Smooth muscle cell (in vitro differentiated cells): ENCODE measurements around the gene RPL28. TPM values are rescaled to one million over a fixed set of nuclear protein-coding genes. Genes with fewer than 3 reads are reported as not detected.

Experiments used
- DNase-seq: peaks from one replicate; lab custom pipeline; 2025; ENCODE audit not compliant: unreplicated experiment; lab: John Stamatoyannopoulos, UW
- H2AFZ ChIP-seq: fragments of 200-600 bp; sonication (generic); 2 replicates; pipeline ENCODE4 v1.6.0; 2016; ENCODE audit warnings: antibody characterized with exemption, low read depth, mild to moderate bottlenecking
- H3F3A ChIP-seq: fragments of 200-600 bp; sonication (generic); 2 replicates; pipeline ENCODE4 v1.6.0; 2017; ENCODE audit warnings: antibody characterized with exemption, low read depth
- H3K27ac ChIP-seq: fragments of 200-600 bp; sonication (generic); 2 replicates; pipeline ENCODE4 v1.5.1; 2016; ENCODE audit warnings: low read depth, mild to moderate bottlenecking
- H3K27me3 ChIP-seq: fragments of 200-600 bp; sonication (generic); 2 replicates; pipeline ENCODE4 v1.6.1; 2016; ENCODE audit warnings: low read depth, mild to moderate bottlenecking
- H3K36me3 ChIP-seq: fragments of 200-600 bp; sonication (generic); 2 replicates; pipeline ENCODE4 v1.5.1; 2016; ENCODE audit warnings: low read depth
- H3K4me1 ChIP-seq: fragments of 200-600 bp; sonication (generic); 2 replicates; pipeline ENCODE4 v1.5.1; 2016; ENCODE audit warnings: low read depth
- H3K4me2 ChIP-seq: fragments of 200-600 bp; sonication (generic); 2 replicates; pipeline ENCODE4 v1.6.0; 2016; ENCODE audit warnings: mild to moderate bottlenecking
- H3K4me3 ChIP-seq: fragments of 200-600 bp; sonication (generic); 2 replicates; pipeline ENCODE4 v1.5.1; 2016; ENCODE audit warnings: mild to moderate bottlenecking
- H3K79me2 ChIP-seq: fragments of 200-600 bp; sonication (generic); 2 replicates; pipeline ENCODE4 v1.6.0; 2016; ENCODE audit warnings: low read depth, mild to moderate bottlenecking
- H3K9ac ChIP-seq: fragments of 200-600 bp; sonication (generic); 2 replicates; pipeline ENCODE4 v1.6.0; 2016; ENCODE audit warnings: low read depth
- H3K9me3 ChIP-seq: fragments of 200-600 bp; sonication (generic); replicated peaks from 2 replicates; pipeline ENCODE4 v1.5.1; 2016; ENCODE audit warnings: low read depth
- H4K20me1 ChIP-seq: fragments of 200-600 bp; sonication (generic); 2 replicates; pipeline ENCODE4 v1.6.0; 2016; ENCODE audit warnings: low read depth
- WGBS: methylation state at CpG from one replicate; pipeline ENCODE4 v1.1.7; 2016; ENCODE audit warnings: low lambda C conversion rate; 5-methylcytosine and 5-hydroxymethylcytosine counted together
- polyA plus RNA-seq: library from polyadenylated mRNA; unstranded; fragments of >200 nt; fragmentation: Nextera tagmentation; extraction: Ambion mirVana; gene quantifications from 2 replicates; pipeline ENCODE4 v1.2.1, GENCODE V29; 2016
- total RNA-seq: library from RNA; depleted of rRNA; stranded (reverse); fragments of >200 nt; gene quantifications from 2 replicates; pipeline ENCODE4 v1.2.3, GENCODE V29; 2014
- TF ChIP-seq, protein P1 (sequence below): fragments of 200-600 bp; sonication (generic); IDR thresholded peaks from 2 replicates; pipeline ENCODE4 v1.5.1; 2017; ENCODE audit warnings: borderline replicate concordance, mild to moderate bottlenecking, antibody characterized with exemption; ENCODE audit not compliant: insufficient read depth, poor library complexity, severe bottlenecking

Gene RPL28
- total and polyA plus RNA-seq, 2 experiments from 2014 or later, result 515 to 1,108 TPM

GRCh38 chr19:55436847-55437246 is 51.1 kb downstream of the RPL28 start:
- WGBS, result 49% methylated on average over 8 of the region's 8 CpGs
- no peak overlapping the region for H3K4me3 ChIP-seq
- DNase-seq, result no peak
- H3K9ac ChIP-seq, result no peak overlapping the region
- no peaks in the 10 kb centered on the region for H3K4me1 ChIP-seq
- H3K36me3 ChIP-seq, result no peaks in the 10 kb centered on the region
- no peaks in the 10 kb centered on the region for H3F3A ChIP-seq
- H3K79me2 ChIP-seq, result no peaks in the 10 kb centered on the region
- no peaks in the 10 kb centered on the region for H4K20me1 ChIP-seq
- no peak overlapping the region for H2AFZ ChIP-seq
- no peak overlapping the region for H3K4me2 ChIP-seq
- H3K27me3 ChIP-seq, result peaks cover 39% of the 10 kb centered on the region
- no peak overlapping the region for H3K27ac ChIP-seq
- no peaks in the 10 kb centered on the region for H3K9me3 ChIP-seq
- TF ChIP-seq, protein P1, sequence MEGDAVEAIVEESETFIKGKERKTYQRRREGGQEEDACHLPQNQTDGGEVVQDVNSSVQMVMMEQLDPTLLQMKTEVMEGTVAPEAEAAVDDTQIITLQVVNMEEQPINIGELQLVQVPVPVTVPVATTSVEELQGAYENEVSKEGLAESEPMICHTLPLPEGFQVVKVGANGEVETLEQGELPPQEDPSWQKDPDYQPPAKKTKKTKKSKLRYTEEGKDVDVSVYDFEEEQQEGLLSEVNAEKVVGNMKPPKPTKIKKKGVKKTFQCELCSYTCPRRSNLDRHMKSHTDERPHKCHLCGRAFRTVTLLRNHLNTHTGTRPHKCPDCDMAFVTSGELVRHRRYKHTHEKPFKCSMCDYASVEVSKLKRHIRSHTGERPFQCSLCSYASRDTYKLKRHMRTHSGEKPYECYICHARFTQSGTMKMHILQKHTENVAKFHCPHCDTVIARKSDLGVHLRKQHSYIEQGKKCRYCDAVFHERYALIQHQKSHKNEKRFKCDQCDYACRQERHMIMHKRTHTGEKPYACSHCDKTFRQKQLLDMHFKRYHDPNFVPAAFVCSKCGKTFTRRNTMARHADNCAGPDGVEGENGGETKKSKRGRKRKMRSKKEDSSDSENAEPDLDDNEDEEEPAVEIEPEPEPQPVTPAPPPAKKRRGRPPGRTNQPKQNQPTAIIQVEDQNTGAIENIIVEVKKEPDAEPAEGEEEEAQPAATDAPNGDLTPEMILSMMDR, result no peak

DNA sequence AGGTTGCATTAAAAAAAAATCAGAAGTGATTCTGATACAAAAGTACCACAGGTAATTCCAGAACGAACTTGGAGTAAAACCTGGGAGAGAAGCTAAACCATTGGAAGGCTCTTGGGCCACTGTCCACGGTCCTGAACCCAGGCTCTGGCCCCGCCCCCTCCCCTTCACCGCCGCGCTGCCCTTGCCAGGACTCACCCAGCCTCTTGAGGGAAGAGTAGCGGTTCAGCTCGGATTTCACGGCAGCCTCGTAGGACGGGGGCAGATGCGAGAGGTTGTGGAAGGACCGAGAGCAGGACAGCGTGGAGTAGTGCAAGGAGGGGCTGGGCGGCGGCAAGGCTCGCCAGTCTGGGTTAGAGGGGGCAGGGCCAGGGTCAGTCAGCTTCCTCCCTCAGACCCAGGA is 51.7 kb downstream of the RPL28 start:
- peaks cover 45% of the 10 kb centered on the region for H3K27me3 ChIP-seq
- TF ChIP-seq, protein P1, result no peak
- H3K27ac ChIP-seq, result no peak overlapping the region
- 3% methylated on average over 17 of the region's 17 CpGs for WGBS
- no peak overlapping the region for H3K4me3 ChIP-seq
- no peak overlapping the region for H3K4me2 ChIP-seq
- no peaks in the 10 kb centered on the region for H3F3A ChIP-seq
- no peaks in the 10 kb centered on the region for H4K20me1 ChIP-seq
- H2AFZ ChIP-seq, result no peak overlapping the region
- no peaks in the 10 kb centered on the region for H3K4me1 ChIP-seq
- DNase-seq, result peak; percentile 26
- H3K9ac ChIP-seq, result no peak overlapping the region
- no peaks in the 10 kb centered on the region for H3K79me2 ChIP-seq
- no peaks in the 10 kb centered on the region for H3K36me3 ChIP-seq
- H3K9me3 ChIP-seq, result no peaks in the 10 kb centered on the region

DNA sequence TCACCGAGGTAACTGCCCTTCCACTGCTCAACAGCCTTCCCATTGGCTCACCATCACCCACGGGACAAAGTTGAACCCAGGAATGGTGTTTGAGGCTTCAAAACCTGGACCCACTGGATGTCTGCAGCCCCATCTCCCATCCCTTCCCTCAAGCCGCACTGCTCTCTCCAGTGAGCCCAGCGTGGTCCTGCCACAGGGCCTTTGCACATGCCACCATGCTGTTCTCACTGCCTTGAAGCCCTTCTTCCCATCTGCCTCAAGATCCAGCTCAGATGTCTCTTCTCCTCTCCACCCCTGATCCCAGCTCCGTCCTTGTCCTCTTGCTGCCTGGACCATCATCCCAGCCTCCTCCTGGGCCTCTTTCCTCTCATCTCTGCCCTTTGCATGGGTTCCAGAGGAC is 53.3 kb downstream of the RPL28 start:
- H3K9me3 ChIP-seq, result no peaks in the 10 kb centered on the region
- 62% methylated on average over 5 of the region's 5 CpGs for WGBS
- H3F3A ChIP-seq, result no peaks in the 10 kb centered on the region
- no peak overlapping the region for H3K4me2 ChIP-seq
- H3K36me3 ChIP-seq, result no peaks in the 10 kb centered on the region
- no peaks in the 10 kb centered on the region for H3K79me2 ChIP-seq
- no peak overlapping the region for H3K4me3 ChIP-seq
- peaks cover 60% of the 10 kb centered on the region for H3K27me3 ChIP-seq
- H4K20me1 ChIP-seq, result no peaks in the 10 kb centered on the region
- H3K4me1 ChIP-seq, result no peaks in the 10 kb centered on the region
- H2AFZ ChIP-seq, result no peak overlapping the region
- no peak overlapping the region for H3K9ac ChIP-seq
- no peak for DNase-seq
- no peak overlapping the region for H3K27ac ChIP-seq
- TF ChIP-seq, protein P1, result no peak

DNA sequence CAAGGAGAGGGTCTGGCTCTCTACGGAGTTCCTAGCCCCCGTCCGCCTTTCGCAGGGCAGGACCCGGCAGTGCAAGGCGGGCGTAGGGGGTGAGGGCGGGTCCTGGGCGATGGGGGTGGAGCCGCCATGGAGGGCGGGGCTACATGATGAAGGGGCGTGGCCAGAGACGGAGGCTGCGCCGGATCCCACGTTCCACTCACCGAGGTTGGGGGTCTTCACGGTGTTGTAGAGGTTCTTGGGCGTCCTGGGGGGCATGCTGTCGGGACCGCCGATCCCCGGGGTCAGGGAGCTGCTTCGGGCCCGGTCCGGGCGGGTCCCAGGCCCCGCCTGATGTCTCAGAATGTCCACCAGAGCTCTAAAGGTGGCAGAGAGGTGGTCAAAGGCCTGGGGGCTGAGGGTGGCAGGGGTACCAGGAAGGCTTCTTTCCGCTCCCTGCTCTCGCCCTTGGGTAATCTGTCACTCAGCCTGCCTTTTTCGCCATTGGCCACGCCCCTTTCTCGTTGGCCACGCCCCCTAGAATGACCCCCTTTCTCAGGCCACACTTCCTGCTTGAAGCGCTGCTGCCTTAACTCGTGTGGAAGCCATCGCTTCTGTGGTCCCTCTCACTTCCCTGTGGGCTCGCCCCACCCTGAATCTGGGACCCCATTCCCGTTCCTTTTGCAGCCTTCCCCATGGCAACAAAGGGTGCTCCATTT is 54.8 kb downstream of the RPL28 start:
- DNase-seq, result no peak
- Histone ChIP-seq H2AFZ (no peak overlapping the region), H3K27me3 (peaks cover 74% of the 10 kb centered on the region), H3K27ac (no peak overlapping the region), H3K4me3 (no peak overlapping the region), H3K4me2 (no peak overlapping the region), H3K36me3 (no peaks in the 10 kb centered on the region), H4K20me1 (no peaks in the 10 kb centered on the region), H3F3A (no peaks in the 10 kb centered on the region), H3K9ac (no peak overlapping the region), H3K9me3 (no peaks in the 10 kb centered on the region), H3K4me1 (no peaks in the 10 kb centered on the region), H3K79me2 (no peaks in the 10 kb centered on the region)
- 17% methylated on average over 33 of the region's 39 CpGs for WGBS
- TF ChIP-seq, protein P1, result no peak
